GM12864 (cell line): ENCODE data around the gene EPB41L3.

Experiments used
- DNase-seq: peaks from one replicate; pipeline ENCODE4 v3.0.0-alpha.2; 2011; ENCODE audit warnings: low read depth
- H3K4me3 ChIP-seq: 2 replicates; pipeline ENCODE4 v1.5.1; 2011; ENCODE audit warnings: mild to moderate bottlenecking, low read depth, low read length, control low read depth
- CTCF ChIP-seq: IDR thresholded peaks from 2 replicates; pipeline ENCODE4 v1.5.1; 2011; ENCODE audit warnings: low read depth, mild to moderate bottlenecking, moderate library complexity, low read length, control low read depth, inconsistent platforms; ENCODE audit errors: missing control alignments

The EPB41L3 gene

GRCh38 chr18:5484526-5484925 is 59.3 kb downstream of the EPB41L3 start:
- no peak overlapping the region for H3K4me3 ChIP-seq
- no peak for DNase-seq
- TF ChIP-seq CTCF, result no peak

- no peak for DNase-seq
- no peak for TF ChIP-seq CTCF
- no peak overlapping the region for H3K4me3 ChIP-seq
These were observed 62.2 kb downstream of the EPB41L3 start for GRCh38 chr18:5481621-5482020.

GRCh38 chr18:5478261-5478660 is 65.5 kb downstream of the EPB41L3 start:
- DNase-seq, result no peak
- no peak for TF ChIP-seq CTCF
- H3K4me3 ChIP-seq, result no peak overlapping the region

GRCh38 chr18:5476961-5477800 is 66.6 kb downstream of the EPB41L3 start:
- TF ChIP-seq CTCF, result no peak
- H3K4me3 ChIP-seq, result no peak overlapping the region
- no peak for DNase-seq

GRCh38 chr18:5475267-5475666 is 68.5 kb downstream of the EPB41L3 start:
- TF ChIP-seq CTCF, result no peak
- no peak for DNase-seq
- no peak overlapping the region for H3K4me3 ChIP-seq

GRCh38 chr18:5469340-5469739 is 74.5 kb downstream of the EPB41L3 start:
- H3K4me3 ChIP-seq, result no peak overlapping the region
- DNase-seq, result no peak
- no peak for TF ChIP-seq CTCF

GRCh38 chr18:5468394-5468793 is 75.4 kb downstream of the EPB41L3 start:
- DNase-seq, result no peak

More at GRCh38 chr18:5468394-5468793, 75.4 kb downstream of the EPB41L3 start:
- no peak for TF ChIP-seq CTCF
- no peak overlapping the region for H3K4me3 ChIP-seq
